ENCODE results near the gene CTRL.

DNA sequence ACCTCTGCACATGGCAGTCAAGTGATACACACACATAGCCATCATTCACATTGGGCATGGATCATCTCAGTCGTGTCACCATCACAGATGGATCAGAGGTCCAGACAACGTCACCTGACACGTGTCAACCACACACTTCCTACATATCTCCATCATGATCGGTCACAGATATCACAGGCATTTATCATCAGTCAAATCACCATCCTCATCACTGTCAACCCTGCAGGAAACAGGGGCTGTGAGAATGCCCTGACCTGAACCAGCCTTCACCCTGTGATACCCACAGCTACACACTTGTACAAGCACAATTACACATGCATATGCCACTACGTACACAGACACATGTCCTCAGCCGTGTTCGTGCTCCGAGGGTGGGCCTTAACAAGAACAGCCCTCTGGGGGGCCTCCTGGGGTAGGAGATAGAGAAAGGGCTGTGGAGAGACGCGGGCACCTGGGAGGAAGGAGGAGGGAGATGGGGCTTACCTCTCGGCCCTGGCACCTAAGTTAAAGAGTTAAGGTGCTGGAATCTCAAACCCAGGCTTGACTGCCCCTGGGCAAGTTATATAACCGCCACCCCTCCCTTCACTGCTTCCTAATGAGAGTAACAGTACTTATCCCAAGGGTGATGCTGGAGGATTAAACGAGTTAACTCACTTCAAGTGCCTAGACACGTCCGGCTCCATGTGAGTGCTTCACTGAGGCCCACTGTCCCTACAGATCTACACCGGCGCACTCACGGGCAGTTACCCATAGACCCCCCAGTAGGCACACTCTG, 35.7 kb upstream of the CTRL start:
- TF ChIP-seq, protein P1, sequence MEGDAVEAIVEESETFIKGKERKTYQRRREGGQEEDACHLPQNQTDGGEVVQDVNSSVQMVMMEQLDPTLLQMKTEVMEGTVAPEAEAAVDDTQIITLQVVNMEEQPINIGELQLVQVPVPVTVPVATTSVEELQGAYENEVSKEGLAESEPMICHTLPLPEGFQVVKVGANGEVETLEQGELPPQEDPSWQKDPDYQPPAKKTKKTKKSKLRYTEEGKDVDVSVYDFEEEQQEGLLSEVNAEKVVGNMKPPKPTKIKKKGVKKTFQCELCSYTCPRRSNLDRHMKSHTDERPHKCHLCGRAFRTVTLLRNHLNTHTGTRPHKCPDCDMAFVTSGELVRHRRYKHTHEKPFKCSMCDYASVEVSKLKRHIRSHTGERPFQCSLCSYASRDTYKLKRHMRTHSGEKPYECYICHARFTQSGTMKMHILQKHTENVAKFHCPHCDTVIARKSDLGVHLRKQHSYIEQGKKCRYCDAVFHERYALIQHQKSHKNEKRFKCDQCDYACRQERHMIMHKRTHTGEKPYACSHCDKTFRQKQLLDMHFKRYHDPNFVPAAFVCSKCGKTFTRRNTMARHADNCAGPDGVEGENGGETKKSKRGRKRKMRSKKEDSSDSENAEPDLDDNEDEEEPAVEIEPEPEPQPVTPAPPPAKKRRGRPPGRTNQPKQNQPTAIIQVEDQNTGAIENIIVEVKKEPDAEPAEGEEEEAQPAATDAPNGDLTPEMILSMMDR (IDR thresholded peaks at IDR 0.05; ENCODE audit: low read depth, low read length) = no peak
- TF ChIP-seq POLR2A (IDR thresholded peaks at IDR 0.05; ENCODE audit: extremely low read depth, insufficient read length) (no peak), MYC (IDR thresholded peaks at IDR 0.05; ENCODE audit: low read depth, low read length) (no peak)

Measured in NB4 (cell line).